ENCODE results near the gene OR2T8. TPM values are rescaled to one million over a fixed set of nuclear protein-coding genes. Genes with fewer than 3 reads are reported as not detected.

OR2T8 gene
- total and polyA plus RNA-seq, 2 of the 8 experiments (the other 6 are each of a cell fraction or from before 2014, with no cell fraction given): not detected

- no peak for FAIRE-seq
- CTCF ChIA-PET (ENCODE audit: partially characterized antibody): no interaction called here
- TF ChIP-seq BRCA1 (IDR thresholded peaks at IDR 0.05; ENCODE audit: low read depth, low read length) (no peak), ZNF274 (IDR thresholded peaks at IDR 0.05; ENCODE audit: borderline replicate concordance, extremely low read depth, low read length) (no peak), ATF2 (IDR thresholded peaks at IDR 0.05; ENCODE audit: low read length) (no peak), GABPA (IDR thresholded peaks at IDR 0.05; ENCODE audit: borderline replicate concordance, insufficient read depth, low read length) (no peak), KDM4A (IDR thresholded peaks at IDR 0.05; ENCODE audit: low read depth, low read length, severe bottlenecking) (no peak), POU5F1 (IDR thresholded peaks at IDR 0.05; ENCODE audit: low read depth, low read length) (no peak), TAF1 (IDR thresholded peaks at IDR 0.05; ENCODE audit: low read depth, low read length) (no peak), POLR2AphosphoS5 (IDR thresholded peaks at IDR 0.05; ENCODE audit: low read depth, low read length) (no peak), TAF7 (optimal IDR thresholded peaks at IDR 0.05; ENCODE audit: borderline replicate concordance, low read depth, low read length) (no peak), CBX5 (IDR thresholded peaks at IDR 0.05; ENCODE audit: low read depth, low read length) (no peak), BCL11A (IDR thresholded peaks at IDR 0.05; ENCODE audit: low read depth in 2 of 2, low read length in 2 of 2) (no peak), EP300 (IDR thresholded peaks at IDR 0.05; ENCODE audit: borderline replicate concordance in 1 of 2, low read depth in 2 of 2, low read length in 2 of 2) (no peak)
Observed at GRCh38 chr1:247884797-247885413, 35.1 kb upstream of the OR2T8 start.

More at GRCh38 chr1:247884797-247885413, 35.1 kb upstream of the OR2T8 start:
- H3K4me1 ChIP-seq (replicated peaks in 1 of 4; ENCODE audit: control insufficient read depth in 3 of 4, insufficient read depth in 4 of 4, low read length in 3 of 4): no peaks in the 10 kb centered on the region
- 90% methylated on average over 10 of the region's 10 CpGs; no CpG with 5 or more reads in 1 of the 2 experiments for WGBS, 2 experiments (ENCODE audit: extremely low coverage in 1 of 2, insufficient coverage in 1 of 2, insufficient read length in 1 of 2, insufficient replicate concordance in 2 of 2, low coverage in 1 of 2, low lambda C conversion rate in 2 of 2, missing lambda C conversion rate in 1 of 2)
- H2AK5ac ChIP-seq (ENCODE audit: low read depth, low read length): no peak overlapping the region
- H4K91ac ChIP-seq (replicated peaks; ENCODE audit: insufficient read length, low read length): no peak overlapping the region
- no peak overlapping the region for H3K9ac ChIP-seq (replicated peaks in 1 of 4; ENCODE audit: extremely low read depth in 1 of 4, low read depth in 3 of 4, low read length in 3 of 4)
- no peaks in the 10 kb centered on the region for H4K20me1 ChIP-seq (replicated peaks in 1 of 2; ENCODE audit: control insufficient read depth in 1 of 2, insufficient read depth in 2 of 2, low read length in 2 of 2)
- H3K56ac ChIP-seq (replicated peaks; ENCODE audit: insufficient read length, low read depth, low read length): no peak overlapping the region
- no peak overlapping the region for H3K27ac ChIP-seq (ENCODE audit: low read depth, low read length)
- H2BK120ac ChIP-seq (replicated peaks; ENCODE audit: low read depth, low read length): peak overlapping the region; percentile 15
- no peak overlapping the region for H2AFZ ChIP-seq (ENCODE audit: low read length)
- H3K4me3 ChIP-seq (ENCODE audit: extremely low read depth in 1 of 4, insufficient read depth in 2 of 4, low read depth in 3 of 4, low read length in 4 of 4): no peak overlapping the region
- no peak overlapping the region for H2BK5ac ChIP-seq (ENCODE audit: low read depth, low read length)
- no peak overlapping the region for H4K8ac ChIP-seq (ENCODE audit: extremely low read depth, insufficient read depth, low read length)
- no peak overlapping the region for H2BK12ac ChIP-seq (ENCODE audit: low read depth, low read length)
- no peaks in the 10 kb centered on the region for H3K27me3 ChIP-seq (replicated peaks in 1 of 4; ENCODE audit: control insufficient read depth in 3 of 4, extremely low read depth in 1 of 4, insufficient read depth in 3 of 4, low read length in 3 of 4)
- H3K79me1 ChIP-seq (ENCODE audit: low read depth, low read length): no peaks in the 10 kb centered on the region
- DNase-seq (ENCODE audit: low read depth in 1 of 2, low spot score in 2 of 2): no peak
- peaks cover 38 to 44% of the 10 kb centered on the region in 2 experiments for H3K9me3 ChIP-seq (ENCODE audit: insufficient read depth in 2 of 2, low read depth in 1 of 2, low read length in 1 of 2)
- H2BK15ac ChIP-seq (ENCODE audit: low read length): no peak overlapping the region
- H3K36me3 ChIP-seq (ENCODE audit: control insufficient read depth in 2 of 4, insufficient read depth in 4 of 4, low read length in 3 of 4): no peaks in the 10 kb centered on the region; a peak in 1 of 8 replicates
- no peak overlapping the region for H3K14ac ChIP-seq (ENCODE audit: insufficient read length)
- POLR2A ChIA-PET (ENCODE audit: partially characterized antibody): no interaction called here
- H3K23ac ChIP-seq (ENCODE audit: insufficient read length): no peak overlapping the region
- H3K4ac ChIP-seq (replicated peaks; ENCODE audit: insufficient read length, low read depth, low read length): no peak overlapping the region
- no peaks in the 10 kb centered on the region for H3K79me2 ChIP-seq (ENCODE audit: control insufficient read depth in 1 of 2, insufficient read depth in 2 of 2, low read length in 2 of 2)
- H3K4me2 ChIP-seq (ENCODE audit: insufficient read depth in 1 of 2, low read depth in 2 of 2, low read length in 2 of 2): no peak overlapping the region
- no peak overlapping the region for H2BK20ac ChIP-seq (ENCODE audit: low read length)
- no peak overlapping the region for H4K5ac ChIP-seq (ENCODE audit: insufficient read length, low read depth, low read length)
- no peaks in the 10 kb centered on the region for H3K23me2 ChIP-seq (ENCODE audit: low read depth, low read length)
- H3K18ac ChIP-seq (ENCODE audit: extremely low read depth, low read length): no peak overlapping the region

Measured in H1 (cell line).